HEK293T (cell line): Measurements from ENCODE around the gene NEO1.

Experiments used
- ARNT ChIP-seq: fragments of 450-650 bp; IDR thresholded peaks from 2 replicates; pipeline ENCODE4 v1.6.1; 2017; ENCODE audit warnings: mild to moderate bottlenecking
- BHLHE40 ChIP-seq: fragments of 450-650 bp; IDR thresholded peaks from 2 replicates; pipeline ENCODE4 v1.6.1; 2016; ENCODE audit warnings: mild to moderate bottlenecking, moderate library complexity, borderline replicate concordance
- FOXA1 ChIP-seq: fragments of 450-650 bp; IDR thresholded peaks from 2 replicates; pipeline ENCODE4 v1.6.1; 2016; ENCODE audit warnings: mild to moderate bottlenecking
- FOXM1 ChIP-seq: fragments of 450-650 bp; IDR thresholded peaks from 2 replicates; pipeline ENCODE4 v1.6.1; 2017; ENCODE audit warnings: mild to moderate bottlenecking, borderline replicate concordance
- NFRKB ChIP-seq: fragments of 450-650 bp; IDR thresholded peaks from 2 replicates; pipeline ENCODE4 v1.6.1; 2016; ENCODE audit warnings: mild to moderate bottlenecking, moderate library complexity
- TARDBP ChIP-seq: fragments of 450-650 bp; IDR thresholded peaks from 2 replicates; pipeline ENCODE4 v1.6.1; 2016

- TF ChIP-seq FOXM1 (no peak), BHLHE40 (no peak), TARDBP (no peak), FOXA1 (no peak), ARNT (no peak), NFRKB (no peak)
Observed at GRCh38 chr15:73326157-73326556, 273.9 kb downstream of the NEO1 start.
